Smooth muscle cell (in vitro differentiated cells): ENCODE data around the gene COL27A1. TPM values are rescaled to one million over a fixed set of nuclear protein-coding genes. Genes with fewer than 3 reads are reported as not detected.

Experiments used
- DNase-seq: peaks from one replicate; lab custom pipeline; 2025; ENCODE audit not compliant: unreplicated experiment; lab: John Stamatoyannopoulos, UW
- H2AFZ ChIP-seq: fragments of 200-600 bp; sonication (generic); 2 replicates; pipeline ENCODE4 v1.6.0; 2016; ENCODE audit warnings: antibody characterized with exemption, low read depth, mild to moderate bottlenecking
- H3F3A ChIP-seq: fragments of 200-600 bp; sonication (generic); 2 replicates; pipeline ENCODE4 v1.6.0; 2017; ENCODE audit warnings: antibody characterized with exemption, low read depth
- H3K27ac ChIP-seq: fragments of 200-600 bp; sonication (generic); 2 replicates; pipeline ENCODE4 v1.5.1; 2016; ENCODE audit warnings: low read depth, mild to moderate bottlenecking
- H3K27me3 ChIP-seq: fragments of 200-600 bp; sonication (generic); 2 replicates; pipeline ENCODE4 v1.6.1; 2016; ENCODE audit warnings: low read depth, mild to moderate bottlenecking
- H3K36me3 ChIP-seq: fragments of 200-600 bp; sonication (generic); 2 replicates; pipeline ENCODE4 v1.5.1; 2016; ENCODE audit warnings: low read depth
- H3K4me1 ChIP-seq: fragments of 200-600 bp; sonication (generic); 2 replicates; pipeline ENCODE4 v1.5.1; 2016; ENCODE audit warnings: low read depth
- H3K4me2 ChIP-seq: fragments of 200-600 bp; sonication (generic); 2 replicates; pipeline ENCODE4 v1.6.0; 2016; ENCODE audit warnings: mild to moderate bottlenecking
- H3K4me3 ChIP-seq: fragments of 200-600 bp; sonication (generic); 2 replicates; pipeline ENCODE4 v1.5.1; 2016; ENCODE audit warnings: mild to moderate bottlenecking
- H3K79me2 ChIP-seq: fragments of 200-600 bp; sonication (generic); 2 replicates; pipeline ENCODE4 v1.6.0; 2016; ENCODE audit warnings: low read depth, mild to moderate bottlenecking
- H3K9ac ChIP-seq: fragments of 200-600 bp; sonication (generic); 2 replicates; pipeline ENCODE4 v1.6.0; 2016; ENCODE audit warnings: low read depth
- H3K9me3 ChIP-seq: fragments of 200-600 bp; sonication (generic); replicated peaks from 2 replicates; pipeline ENCODE4 v1.5.1; 2016; ENCODE audit warnings: low read depth
- H4K20me1 ChIP-seq: fragments of 200-600 bp; sonication (generic); 2 replicates; pipeline ENCODE4 v1.6.0; 2016; ENCODE audit warnings: low read depth
- CTCF ChIP-seq: fragments of 200-600 bp; sonication (generic); IDR thresholded peaks from 2 replicates; pipeline ENCODE4 v1.5.1; 2017; ENCODE audit warnings: borderline replicate concordance, mild to moderate bottlenecking, antibody characterized with exemption; ENCODE audit not compliant: insufficient read depth, poor library complexity, severe bottlenecking
- WGBS: methylation state at CpG from one replicate; pipeline ENCODE4 v1.1.7; 2016; ENCODE audit warnings: low lambda C conversion rate; 5-methylcytosine and 5-hydroxymethylcytosine counted together
- polyA plus RNA-seq: library from polyadenylated mRNA; unstranded; fragments of >200 nt; fragmentation: Nextera tagmentation; extraction: Ambion mirVana; gene quantifications from 2 replicates; pipeline ENCODE4 v1.2.1, GENCODE V29; 2016
- total RNA-seq: library from RNA; depleted of rRNA; stranded (reverse); fragments of >200 nt; gene quantifications from 2 replicates; pipeline ENCODE4 v1.2.3, GENCODE V29; 2014

Gene COL27A1
- total and polyA plus RNA-seq, 2 experiments from 2014 or later, result 18.1 to 19.9 TPM

- Histone ChIP-seq H3F3A (no peaks in the 10 kb centered on the region), H3K4me2 (no peak overlapping the region), H4K20me1 (peaks cover 23% of the 10 kb centered on the region), H3K4me3 (no peak overlapping the region), H3K9ac (no peak overlapping the region), H3K9me3 (peaks cover 3% of the 10 kb centered on the region), H3K36me3 (peaks cover 4% of the 10 kb centered on the region), H2AFZ (no peak overlapping the region), H3K27me3 (no peaks in the 10 kb centered on the region), H3K79me2 (peaks cover 11% of the 10 kb centered on the region), H3K4me1 (peaks cover 8% of the 10 kb centered on the region), H3K27ac (no peak overlapping the region)
- no peak for TF ChIP-seq CTCF
- no peak for DNase-seq
- WGBS, result 93% methylated on average over 11 of the region's 11 CpGs
These were observed 30.5 kb downstream of the COL27A1 start for GRCh38 chr9:114185570-114186490.

GRCh38 chr9:114186605-114187289 is 31.4 kb downstream of the COL27A1 start:
- no peak overlapping the region for H3K4me2 ChIP-seq
- H2AFZ ChIP-seq, result no peak overlapping the region
- H3K9ac ChIP-seq, result no peak overlapping the region
- H4K20me1 ChIP-seq, result peaks cover 23% of the 10 kb centered on the region
- H3K4me1 ChIP-seq, result no peaks in the 10 kb centered on the region
- H3F3A ChIP-seq, result no peaks in the 10 kb centered on the region
- no peak overlapping the region for H3K4me3 ChIP-seq
- no peak for DNase-seq
- no peak for TF ChIP-seq CTCF
- peaks cover 4% of the 10 kb centered on the region for H3K36me3 ChIP-seq
- 96% methylated on average over 5 of the region's 5 CpGs for WGBS
- H3K79me2 ChIP-seq, result peaks cover 11% of the 10 kb centered on the region
- H3K27ac ChIP-seq, result no peak overlapping the region
- peaks cover 3% of the 10 kb centered on the region for H3K9me3 ChIP-seq
- no peaks in the 10 kb centered on the region for H3K27me3 ChIP-seq

- no peak for DNase-seq
- Histone ChIP-seq H3K27ac (no peak overlapping the region), H3F3A (no peaks in the 10 kb centered on the region), H3K9ac (no peak overlapping the region), H3K27me3 (no peaks in the 10 kb centered on the region), H3K9me3 (peaks cover 3% of the 10 kb centered on the region), H3K4me2 (no peak overlapping the region), H3K4me3 (no peak overlapping the region), H3K4me1 (no peaks in the 10 kb centered on the region), H3K79me2 (peaks cover 11% of the 10 kb centered on the region), H4K20me1 (peaks cover 18% of the 10 kb centered on the region), H2AFZ (no peak overlapping the region), H3K36me3 (peaks cover 4% of the 10 kb centered on the region)
- WGBS, result 93% methylated on average over 3 of the region's 3 CpGs
- no peak for TF ChIP-seq CTCF
These were observed 32.5 kb downstream of the COL27A1 start for GRCh38 chr9:114187827-114188226.
